GM18868 (cell line): ENCODE results near the gene RNF157.

ENCODE experiments used
- ATAC-seq: cut with Tn5 transposase; IDR thresholded peaks from one replicate; pipeline ENCODE4 v1.9.1; 2021; ENCODE audit warnings: mild to moderate bottlenecking, moderate library complexity; ENCODE audit not compliant: unreplicated experiment

Gene RNF157

DNA sequence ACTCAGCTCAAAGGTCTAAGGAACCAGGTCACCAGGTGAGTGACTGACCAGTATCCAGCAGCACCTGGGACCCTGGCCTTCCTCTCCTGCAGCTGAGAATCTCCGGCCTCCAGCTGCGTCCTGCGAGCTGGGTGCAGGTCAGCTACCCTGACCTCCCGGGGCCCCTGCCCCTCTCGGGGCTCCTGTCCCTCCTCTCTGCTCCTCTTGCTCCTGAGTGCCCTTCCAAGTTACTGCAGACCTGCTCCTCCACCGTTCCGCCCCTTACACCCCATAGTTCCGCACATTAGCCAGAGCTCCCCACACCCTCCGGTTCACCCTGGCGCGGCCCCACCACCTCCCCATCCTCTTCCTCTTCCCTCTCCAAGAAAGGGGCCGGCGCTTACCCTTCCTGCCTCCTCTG lies 109.8 kb downstream of the RNF157 start:
- ATAC-seq = no peak

DNA sequence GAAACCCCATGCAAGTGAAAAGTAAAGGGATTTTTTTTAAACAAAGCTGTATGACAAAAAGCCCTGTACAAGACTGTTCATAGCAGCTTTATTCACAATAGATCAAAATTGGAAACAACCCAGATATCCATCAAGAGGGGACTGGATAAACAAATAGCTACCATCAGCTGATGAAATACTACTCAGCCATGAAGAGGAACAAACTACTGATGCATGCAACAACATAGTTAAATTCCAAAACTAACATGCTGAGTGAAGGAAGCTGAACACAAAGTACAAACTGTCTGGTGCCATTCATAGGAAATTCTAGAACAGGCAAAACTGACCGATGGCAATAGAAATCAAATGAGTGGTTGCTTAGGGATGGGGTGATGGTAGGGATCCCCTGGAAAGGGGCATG lies 114.4 kb downstream of the RNF157 start:
- no peak for ATAC-seq

DNA sequence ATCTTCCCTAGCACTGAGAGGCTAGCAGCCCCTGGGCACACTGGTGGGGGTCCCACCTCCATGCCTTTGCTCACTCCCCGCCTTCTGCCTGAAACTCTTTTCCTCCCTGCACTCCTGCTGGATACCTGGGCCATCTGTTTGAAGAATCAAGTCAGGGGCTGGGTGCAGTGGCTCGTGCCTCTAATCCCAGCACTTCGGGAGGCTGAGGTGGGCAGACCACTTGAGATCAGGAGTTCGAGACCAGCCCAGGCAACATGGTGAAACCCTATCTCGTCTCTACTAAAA lies 115.0 kb downstream of the RNF157 start:
- ATAC-seq = no peak

DNA sequence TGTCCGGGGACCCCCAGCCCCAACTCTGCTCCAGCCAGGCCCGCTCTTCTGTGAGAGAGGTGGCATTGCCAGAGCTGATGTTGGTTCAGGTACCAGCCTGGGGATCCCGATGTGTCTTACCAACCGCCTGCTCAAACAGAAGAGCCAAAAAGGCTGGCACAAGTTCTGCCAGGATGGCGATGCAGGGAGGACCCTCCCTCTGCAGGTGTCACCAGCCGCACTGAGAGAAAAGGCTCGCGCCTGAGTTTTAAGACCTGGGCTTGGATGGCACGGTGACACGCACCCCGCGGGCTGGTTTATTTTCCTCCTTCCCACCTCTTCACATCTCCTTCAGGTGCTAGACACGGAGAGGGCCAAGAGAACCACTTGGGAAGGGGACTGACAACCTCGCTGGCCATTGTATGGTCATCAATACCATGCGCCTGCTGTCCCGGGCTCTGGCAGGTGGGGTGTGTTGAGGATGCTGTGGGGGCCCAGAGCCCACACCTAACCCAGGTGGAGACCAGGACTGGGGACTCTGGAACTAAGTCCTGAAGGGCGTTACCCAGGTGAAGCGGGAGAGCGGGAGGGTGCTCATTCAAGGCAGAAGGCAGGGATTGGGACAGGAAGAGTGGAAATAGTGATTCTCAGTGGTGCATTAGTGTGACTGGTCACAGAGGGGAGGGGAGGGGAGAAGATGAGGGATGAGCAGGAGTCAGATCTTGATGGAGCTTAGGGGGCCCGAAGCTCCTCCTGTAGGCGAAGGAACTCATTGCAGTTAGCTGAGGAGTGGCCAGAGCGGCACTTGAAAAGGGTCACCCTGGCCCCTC lies 115.5 kb downstream of the RNF157 start:
- ATAC-seq = no peak

DNA sequence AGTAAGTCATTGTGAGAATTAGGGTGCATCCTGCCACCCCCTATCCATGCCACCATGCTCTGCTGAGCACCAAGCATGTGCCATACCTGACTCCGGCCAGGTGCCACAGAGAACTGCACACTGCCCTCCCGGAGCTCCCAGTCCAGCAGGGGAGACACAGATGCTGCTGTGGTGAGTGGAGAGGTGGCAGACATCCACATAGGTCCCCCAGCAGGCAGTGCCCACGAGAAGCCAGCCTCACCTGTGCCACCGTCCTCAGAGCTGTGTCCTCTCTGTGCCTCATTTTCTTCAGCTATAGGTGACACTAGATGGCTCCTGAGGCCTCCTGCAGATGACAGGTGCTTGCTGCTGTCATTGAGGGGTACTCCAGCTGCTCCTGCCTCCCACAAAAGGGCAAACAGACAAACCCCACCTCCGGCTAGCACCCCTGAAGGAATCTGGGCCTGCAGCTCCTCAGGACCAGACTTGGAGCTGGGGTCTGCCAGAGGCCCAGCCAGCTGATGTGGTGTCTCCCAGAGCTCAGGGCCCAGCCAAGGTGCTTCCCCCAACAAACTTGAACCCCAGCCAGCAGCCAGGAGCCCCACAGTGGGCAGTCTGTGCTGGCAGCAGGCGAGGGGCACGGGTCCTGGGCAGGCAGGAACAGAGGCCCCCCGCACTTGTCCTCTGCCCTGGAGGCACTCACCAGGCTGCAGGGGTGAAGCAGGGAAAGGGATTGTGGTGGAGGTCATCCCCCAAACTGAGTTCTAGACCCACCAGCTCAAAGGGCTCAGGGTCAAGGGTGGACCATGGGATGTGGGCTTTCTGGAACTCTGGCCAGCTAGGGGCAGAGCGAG lies 116.3 kb downstream of the RNF157 start:
- no peak for ATAC-seq

DNA sequence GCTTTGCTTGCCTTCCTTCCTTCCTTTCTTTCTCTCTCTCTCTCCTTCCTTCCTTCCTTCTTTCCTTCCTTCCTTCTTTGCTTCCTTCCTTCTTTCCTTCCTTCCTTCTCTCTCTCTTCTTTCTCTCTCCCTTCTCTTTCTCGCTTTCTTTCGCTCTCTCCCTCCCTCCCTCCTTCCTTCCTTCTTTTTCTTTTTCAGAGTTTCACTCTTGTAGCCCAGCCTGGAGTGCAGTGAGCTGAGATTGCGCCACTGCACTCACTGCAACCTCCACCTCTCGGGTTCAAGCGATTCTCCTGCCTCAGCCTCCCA lies 117.1 kb downstream of the RNF157 start:
- ATAC-seq = no peak

DNA sequence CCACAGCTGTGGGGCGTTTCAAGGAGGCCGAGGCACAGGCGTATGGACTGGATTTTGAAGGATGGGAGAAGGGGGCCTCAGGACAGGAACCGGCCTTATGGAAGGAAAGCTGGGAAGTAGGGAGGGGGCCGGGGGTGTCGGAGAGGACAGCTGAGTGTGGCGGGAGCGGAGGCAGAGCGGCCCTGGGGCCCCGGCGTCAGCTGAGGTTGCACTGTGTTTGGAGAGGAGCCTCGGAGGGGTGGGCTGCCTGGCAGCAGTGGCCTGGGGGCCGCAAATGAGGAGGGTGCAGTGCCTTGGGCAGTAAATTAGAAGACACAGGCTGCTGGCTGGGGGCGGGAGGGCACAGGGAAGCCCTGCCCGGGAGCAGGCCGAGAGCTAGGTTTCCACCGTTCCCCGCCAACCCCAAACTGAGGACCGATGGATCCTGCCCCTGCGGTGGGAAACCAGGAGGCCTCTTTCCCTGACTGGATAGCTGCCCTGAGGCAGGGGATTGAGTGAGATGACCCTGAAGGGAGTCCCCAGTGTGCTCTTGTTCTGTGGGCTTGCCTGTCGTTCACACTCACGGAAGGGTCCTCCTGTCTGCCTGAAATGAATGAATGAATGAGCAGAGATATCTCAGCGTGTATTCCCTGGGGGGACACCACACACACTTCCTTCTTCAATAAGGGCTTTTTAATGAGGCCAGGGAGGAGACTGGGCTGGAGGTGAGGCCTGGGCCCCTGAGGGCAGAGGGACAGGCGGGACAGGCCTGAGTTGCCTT lies 117.7 kb downstream of the RNF157 start:
- ATAC-seq = no peak

DNA sequence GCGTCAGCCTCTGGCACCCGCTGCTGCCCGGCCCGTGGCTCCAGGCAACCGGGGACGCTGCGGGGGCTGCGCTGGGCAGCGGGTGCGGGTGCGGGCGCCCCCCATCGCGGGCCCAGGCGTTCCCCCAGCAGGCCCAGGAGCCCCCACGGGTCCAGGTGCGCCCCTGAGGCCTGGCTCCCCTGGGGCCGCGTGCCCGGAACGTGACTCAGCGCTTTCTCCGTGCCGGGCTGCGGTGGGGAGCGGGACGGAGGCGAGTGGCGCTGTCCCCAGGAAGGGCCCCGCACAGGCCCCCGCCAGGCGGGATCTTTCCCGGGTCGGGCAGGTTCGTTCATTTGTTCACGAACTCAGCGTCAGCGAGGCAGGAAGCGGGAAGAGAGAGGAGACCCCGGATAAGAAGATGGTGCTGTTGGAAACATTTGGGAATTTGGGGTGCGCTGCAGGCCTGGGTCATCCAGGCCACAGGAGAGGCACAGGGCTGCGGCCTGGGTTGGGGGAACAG lies 118.3 kb downstream of the RNF157 start:
- no peak for ATAC-seq

DNA sequence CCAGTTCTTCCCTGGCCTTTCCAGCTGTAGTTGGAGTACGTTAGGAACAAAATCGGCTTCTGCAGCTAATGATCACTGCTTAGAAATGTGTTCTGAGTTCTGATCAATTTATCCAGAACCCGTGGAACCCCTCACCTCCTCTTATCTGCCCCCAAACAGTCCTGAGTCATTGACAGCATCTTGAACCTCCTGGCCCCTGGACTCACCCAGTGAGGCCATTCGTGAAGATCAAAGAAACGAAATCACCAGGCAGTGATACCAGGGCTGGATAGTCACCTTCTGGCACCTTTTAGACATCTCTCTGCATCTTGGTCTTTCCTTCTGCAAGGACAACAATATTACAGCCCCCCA lies 119.7 kb downstream of the RNF157 start:
- no peak for ATAC-seq

DNA sequence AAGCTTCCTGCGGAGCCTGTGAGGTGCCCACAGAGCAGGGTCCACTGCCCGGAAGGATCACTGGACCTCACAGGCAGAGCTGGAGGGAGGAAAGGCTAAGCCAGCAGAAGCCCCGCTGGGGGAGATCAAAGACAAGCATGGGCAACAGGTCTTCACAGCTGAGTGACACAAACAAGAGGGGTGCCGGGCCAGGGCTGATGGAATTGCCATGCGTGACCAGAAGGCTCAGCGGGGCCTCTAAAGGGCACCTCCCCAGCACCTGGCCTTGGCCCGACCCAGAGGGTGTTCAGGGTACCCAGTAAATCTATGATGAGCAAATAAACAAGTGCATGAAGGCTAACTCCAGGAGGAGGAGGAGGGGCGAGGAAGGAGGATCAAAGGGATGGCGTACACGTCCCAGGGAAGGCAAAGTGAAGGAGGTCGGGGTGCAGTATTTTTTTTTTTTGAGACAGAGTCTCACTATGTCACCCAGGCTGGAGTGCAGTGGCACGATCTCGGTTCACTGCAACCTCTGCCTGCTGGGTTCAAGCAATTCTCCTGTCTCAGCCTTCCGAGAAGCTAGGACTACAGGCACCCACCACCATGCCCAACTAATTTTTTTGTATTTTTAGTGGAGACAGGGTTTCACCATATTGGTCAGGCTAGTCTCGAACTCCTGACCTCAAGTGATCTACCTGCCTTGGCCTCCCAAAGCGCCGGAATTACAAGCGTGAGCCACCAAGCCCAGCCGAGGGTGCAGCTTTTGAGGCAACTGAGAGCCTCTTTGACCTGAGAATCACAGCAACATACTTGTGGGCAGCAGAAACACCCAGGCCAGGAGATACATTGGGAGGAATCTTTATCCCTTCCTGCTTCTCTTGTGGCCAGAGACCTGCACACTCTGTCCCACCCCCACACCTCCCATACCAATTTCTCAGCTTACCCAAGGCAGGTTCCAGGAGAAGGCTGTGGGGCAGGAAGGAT lies 120.6 kb downstream of the RNF157 start:
- no peak for ATAC-seq

DNA sequence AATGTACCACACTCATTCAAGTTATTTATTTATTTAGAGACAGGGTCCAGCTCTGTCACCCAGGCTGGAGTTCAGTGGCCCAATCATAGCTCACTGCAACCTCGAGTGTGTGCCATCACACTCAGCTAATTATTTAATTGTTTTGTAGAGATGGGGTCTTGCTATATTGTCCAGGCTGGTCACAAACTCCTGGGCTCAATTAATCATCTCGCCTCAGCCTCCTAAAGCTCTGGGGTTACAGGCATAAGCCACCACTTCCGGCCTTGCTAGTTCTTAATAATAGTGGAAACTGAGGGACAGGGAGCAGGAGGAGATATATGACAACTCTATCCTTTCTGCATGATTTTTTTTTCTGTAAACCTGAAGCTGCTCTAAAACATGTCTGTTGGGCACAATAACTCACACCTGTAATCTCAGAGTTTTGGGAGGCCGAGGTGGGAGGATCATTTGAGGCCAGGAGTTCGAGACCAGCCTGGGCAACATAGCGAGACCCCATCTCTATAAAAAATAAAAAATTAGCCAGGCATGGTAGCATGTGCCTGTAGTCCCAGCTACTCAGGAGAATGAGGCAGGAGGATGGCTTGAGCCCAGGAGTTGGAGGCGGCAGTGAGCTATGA lies 125.0 kb downstream of the RNF157 start:
- no peak for ATAC-seq

DNA sequence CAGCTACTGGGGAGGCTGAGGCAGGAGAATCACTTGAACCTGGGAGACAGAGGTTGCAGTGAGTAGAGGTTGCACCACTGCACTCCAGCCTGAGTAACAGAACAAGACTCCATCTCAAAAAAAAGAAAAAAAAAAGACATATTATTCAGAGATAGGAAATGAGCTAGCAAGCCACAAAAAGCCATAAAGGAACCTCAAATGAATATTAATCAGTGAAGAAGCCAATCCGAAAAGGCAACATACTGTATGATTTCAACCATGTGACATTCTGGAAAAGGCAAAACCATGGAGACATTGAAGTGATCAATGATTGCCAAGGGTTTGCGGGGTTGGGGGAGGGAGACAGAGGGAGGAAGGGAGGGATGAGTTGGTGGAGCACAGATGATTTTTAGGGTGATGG lies 128.3 kb downstream of the RNF157 start:
- ATAC-seq = no peak

DNA sequence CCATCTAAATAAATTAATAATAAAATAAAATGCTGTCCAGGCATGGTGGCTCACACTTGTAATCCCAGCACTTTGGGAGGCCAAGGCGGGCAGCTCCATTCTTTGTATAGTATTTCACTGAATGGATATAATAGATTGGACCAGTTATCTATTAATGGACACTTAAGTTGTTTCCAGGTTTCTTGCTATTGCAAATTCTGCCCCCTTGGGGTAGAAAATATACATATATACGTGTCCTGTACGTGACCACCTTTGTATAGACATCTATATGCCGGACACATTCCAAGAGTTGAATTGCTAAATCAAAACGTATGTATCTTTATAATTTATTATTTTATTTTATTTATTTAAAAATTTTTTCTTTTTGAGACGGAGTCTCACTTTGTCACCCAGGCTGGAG lies 132.8 kb downstream of the RNF157 start:
- ATAC-seq = no peak

DNA sequence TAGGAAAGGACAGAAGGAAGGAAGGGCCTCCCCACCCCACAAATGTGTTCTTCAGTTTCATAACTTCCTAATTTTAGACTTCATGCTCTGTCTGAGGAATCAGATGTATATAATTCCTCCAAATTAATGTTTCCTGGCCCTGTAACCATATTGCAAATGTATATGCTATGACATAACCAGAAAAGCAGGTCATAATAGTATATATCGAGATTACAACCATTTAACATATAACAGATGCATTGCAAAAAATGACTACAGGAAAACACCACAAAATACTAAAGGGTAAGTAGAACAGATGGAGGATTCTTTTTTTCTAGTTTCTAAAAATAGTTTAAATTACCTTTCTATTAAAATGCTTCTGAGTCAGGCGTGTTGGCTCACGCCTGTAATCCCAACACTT lies 133.6 kb downstream of the RNF157 start:
- no peak for ATAC-seq

DNA sequence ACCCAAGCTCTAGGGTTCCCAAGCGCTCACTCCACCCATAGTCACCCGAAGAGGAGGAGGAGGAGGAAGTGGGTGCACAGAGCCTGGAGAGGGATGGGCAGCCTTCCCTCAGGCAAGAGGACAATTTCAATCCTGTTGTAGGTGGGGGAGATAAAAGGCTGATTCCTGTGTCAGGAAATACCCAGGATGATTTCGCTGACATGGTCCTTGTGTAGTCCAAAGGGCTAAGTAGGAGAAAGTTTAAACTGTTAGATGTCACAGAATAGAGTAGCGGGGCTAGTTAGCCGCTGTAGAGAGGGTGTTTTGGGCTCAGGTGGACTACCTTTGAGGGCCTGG lies 135.4 kb downstream of the RNF157 start:
- ATAC-seq = no peak

DNA sequence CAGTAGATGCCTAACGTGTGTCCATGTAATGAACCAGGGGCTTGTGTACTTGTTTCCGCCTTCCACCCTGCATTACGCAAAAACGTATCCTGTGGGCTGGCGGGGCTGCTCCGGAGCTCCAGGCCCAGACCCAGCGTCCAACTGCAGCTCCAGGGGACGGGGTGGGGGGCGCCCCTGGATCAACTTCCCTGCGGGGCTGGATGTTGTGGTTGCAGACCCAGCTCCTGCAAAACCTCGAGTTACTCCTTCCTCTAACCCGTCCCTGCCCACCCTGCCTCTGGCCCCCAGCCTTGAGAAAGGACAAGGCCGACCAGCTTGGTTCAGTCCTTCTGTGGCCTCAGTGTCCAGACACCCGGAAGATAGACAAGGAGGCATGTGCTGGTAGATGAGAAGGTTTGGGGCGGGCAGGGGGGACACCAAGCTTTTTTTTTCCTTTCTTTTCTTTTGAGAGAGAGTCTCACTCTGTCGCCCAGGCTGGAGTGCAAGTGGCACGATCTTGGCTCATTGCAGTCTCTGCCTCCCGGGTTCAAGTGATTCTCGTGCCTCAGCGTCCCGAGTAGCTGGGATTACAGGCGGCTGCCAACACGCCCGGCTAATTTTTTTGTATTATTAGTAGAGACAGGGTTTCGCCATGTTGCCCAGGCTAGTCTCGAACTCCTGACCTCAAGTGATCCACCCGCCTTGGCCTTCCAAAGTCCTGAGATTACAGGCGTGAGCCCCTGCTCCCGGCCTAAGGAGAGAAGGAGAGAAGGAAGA lies 136.0 kb downstream of the RNF157 start:
- ATAC-seq = no peak

DNA sequence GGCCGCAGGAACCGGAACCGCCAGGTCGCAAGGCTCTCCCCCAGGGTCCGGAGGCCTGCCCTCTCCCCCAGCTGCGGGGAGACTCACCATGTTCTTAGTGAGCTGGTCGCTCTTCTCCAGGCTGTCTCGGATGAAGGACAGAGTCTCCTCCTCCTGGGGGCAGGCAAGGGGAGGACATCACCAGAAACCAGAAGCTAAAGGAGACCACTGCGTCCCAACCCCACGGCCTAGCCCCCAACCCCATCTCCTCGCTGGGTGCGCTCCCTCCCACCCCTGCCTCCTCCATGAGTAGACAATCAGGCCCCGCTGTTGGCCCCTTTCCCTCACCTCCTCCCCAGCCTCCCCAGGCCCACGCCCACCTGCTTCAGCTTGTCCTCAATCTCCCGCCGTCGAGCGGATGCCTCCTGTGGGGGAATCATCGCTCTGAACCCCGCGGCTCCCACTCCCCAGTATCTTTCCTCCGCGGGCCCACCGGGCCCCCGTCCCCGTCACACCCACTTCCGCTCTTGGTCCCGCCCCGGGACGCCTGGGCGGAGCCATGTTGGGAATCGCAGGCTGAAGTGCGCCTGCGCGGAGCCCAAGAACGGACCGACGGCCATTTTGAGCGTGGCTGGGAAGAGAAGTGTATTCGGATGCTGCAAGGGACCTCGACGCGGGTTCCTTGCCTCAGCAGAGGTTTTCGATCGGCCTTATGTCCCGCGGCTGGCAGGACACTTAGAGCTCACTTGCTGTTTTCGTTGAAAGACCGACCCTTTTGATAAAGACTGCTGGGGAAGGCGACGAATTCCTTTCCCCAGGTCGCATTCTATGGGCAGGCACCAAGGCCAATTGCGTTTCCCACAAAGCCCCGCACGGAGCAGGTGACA lies 136.8 kb downstream of the RNF157 start, which contains the start of gene EXOC7:
EXOC7 (minus strand) TSS at position 514 of the 866 bp plus-strand sequence; CDS start at position 419, 95 bp downstream.
- ATAC-seq = peak; percentile 71

DNA sequence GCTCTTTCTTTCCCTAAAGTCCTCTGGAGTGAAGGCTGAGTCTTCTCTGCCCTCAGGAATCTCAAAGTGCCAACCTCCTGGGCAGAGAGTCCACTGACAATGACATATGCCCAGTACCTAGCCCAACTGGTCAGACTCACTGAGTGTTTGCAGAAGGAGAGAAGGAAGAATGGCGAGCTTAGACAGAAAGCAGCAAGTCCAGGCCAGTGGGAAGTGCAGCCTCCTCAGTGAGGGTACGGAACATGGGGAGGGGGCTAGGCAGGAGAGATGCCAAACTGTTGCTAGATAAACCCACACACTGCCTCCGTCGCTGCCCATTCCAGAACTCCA lies 137.4 kb downstream of the RNF157 start:
- ATAC-seq = no peak
